HG03378 (cell line): ENCODE results near the gene ZNF750.

ENCODE experiments used
- ATAC-seq: cut with Tn5 transposase; IDR thresholded peaks from one replicate; pipeline ENCODE4 v1.9.1; 2021; ENCODE audit warnings: mild to moderate bottlenecking, moderate library complexity; ENCODE audit not compliant: unreplicated experiment

ZNF750 gene

DNA sequence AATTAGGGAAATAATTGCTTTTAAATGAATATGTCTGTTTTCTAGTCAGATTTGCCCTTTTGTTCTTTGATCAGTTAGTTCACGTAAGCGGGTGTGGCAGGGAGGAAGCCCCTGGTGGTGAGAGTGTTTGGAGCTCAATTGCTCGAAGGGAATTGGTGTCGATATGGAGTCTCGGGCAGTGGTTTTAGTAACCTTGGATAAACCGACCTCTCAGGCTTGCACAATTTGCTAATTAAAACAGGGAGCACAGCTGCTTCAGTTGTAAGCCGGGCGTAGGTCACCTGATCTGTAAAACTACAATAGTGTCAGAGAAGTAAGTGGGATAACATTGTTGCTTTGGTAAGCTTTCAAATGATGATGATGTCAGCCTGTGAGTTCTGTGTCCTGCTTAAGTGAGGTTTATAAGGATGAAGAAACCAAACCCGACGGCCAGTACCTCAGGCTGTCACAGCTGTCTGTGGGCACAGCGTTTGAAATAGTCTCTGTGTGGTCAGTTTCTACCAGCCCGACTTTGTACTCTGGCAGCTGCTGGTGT lies 2.9 kb downstream of the ZNF750 start:
- ATAC-seq: no peak

DNA sequence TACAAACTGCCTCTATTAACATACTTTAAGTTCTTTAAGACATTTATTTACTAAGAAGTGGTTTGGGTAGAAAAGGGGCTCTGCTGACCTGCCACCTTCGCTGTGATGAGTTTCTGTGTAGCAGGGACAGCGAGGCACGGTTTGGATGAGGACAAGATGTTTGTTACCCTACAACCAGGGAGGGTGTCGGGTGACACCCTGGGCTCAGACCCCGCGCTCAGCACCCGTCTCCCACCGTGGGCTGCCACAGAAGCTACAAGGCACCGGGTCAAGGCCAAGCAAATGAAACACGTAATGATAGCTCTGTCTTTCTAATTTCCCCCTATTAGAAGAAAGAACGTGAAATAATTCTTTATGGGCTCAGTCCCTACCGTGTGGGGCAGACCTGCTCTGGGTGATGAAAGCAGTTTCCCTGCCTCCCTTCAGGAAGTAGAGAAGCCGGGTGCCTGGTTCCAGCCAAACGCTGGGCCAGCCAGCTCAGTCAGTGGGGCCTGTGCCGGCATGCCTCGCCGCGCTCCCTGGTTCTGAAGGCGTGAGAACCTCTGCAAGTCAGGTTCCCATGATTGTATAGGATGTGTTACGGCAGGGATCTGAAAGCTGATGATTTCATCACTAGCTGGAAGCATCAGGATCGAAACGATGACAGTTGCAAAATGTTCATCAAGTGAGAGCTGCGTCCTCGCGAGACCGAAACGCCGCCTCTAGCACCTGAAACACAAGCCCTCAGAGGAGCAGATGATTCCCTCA lies 3.9 kb downstream of the ZNF750 start:
- ATAC-seq: no peak

DNA sequence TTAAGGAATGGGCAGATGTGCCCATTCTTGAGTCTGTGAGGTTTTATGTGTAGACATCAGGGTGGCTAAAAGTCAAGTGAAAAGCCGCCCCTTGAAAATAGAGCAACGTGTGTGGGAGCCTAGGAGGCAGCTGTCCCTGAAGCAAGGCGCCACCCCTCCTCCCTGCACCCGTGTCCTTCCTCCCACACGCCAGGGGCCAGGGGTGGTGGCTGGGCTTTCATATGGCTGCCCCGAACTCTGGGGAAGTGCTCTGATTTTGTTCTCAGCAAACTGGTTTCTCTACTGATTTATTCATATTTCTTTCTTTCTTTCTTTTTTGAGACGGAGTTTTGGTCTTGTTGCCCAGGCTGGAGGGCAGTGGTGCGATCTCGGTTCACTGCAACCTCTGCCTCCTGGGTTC lies 4.7 kb downstream of the ZNF750 start:
- ATAC-seq: no peak

DNA sequence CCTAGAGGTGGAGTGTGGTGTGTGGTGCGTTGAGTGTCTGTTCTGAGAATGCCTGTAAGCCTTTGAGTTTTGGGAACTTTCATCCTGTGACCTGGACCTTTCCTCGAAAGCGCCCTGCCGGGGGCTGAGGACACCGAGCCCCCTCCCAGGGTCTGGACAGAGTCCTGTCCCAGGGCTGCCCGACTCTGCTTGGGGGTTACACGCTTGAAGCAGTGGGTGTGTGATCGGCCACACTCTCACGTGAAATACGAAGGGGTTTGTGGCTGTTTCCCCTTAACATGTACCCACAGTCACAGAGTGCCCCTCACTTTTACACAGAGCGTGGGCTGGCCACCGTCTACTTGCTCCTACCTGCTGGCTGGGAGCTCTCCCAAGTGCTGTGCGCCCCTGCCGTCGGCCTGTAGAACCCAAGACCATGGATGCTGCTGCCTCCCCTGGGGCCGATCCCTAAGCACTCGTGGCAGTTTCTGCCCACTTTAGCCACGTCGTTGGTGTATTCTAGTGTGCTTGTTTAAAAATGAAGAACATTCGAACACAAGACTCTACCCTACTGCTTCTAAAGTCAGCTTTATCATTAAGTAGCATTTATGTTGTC lies 6.8 kb downstream of the ZNF750 start:
- no peak for ATAC-seq

DNA sequence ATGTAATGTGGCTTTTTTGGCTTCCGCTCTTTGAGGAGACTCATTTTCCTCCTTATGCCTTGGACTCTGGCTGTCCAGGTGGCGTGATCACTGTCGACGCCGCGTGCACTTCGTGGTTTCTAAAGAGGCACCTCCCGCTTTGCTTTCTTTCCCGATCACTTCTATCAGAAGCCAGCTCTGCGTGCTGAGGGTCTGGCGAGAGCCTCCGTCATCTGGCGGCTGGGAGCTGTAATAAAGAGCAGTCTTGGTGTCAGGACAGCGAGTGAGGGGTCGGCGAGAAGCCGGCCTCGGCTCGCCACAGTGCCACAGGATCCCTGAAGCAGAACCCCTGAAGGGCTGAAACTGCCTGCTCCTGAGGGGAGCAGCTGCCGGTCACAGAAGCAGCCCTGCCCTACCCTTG lies 7.4 kb downstream of the ZNF750 start:
- ATAC-seq: no peak

DNA sequence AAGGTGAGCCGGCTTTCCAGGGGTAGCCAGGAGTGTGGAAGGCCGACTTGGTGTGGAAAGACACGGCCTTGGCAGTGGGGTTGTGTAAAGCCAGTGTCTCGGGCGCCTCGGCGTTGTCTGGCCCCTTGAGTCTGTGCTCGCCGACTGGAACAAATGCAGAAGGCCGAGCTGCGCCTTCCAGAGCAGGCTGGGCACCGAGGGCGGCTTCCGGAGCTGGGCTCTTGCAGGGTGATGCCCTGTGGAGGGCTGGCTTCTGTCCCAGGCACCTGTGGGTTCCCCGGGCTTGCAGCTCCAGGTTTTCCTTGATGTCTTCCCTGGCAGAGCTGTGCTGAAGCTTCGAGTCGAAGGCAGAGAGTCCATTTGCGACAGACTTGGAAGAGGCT lies 8.0 kb downstream of the ZNF750 start:
- ATAC-seq: no peak

DNA sequence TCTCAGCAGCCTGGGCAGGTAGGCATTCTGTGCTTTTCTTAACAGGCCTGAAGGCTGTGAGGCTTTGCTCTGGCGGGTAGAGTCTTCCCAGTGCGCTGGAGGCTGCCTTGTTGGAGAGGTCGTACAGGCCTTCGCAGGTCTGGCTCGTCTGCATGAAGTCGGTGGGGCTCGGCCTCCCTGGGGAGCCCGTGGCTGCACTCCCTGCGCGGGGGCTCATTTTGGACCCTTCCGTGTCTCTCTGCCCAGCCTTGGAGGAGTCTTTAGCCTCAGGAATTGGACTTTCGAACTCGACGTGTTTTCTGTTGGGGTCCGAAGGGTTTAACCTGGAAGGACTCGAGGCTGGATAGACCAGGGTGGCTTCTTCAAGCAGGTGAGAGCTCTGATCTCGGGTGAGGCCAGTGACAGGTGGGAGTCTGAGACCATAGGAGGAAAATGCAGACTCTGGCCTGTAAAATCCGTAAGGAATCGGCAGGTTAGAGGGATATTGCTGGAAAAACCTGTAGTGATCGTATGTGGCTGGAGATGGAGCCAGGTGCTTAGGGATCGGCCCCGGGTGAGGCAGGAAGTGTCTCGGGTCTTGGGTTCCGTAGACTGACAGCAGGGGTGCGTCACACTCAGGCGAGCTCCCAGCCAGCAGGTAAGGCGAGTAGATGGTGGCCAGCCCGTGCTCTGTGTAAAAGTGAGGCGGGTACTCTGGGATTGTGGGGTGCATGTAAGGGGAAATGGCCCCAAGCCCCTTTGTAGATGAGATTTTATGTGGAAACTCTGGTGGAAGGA lies 8.6 kb downstream of the ZNF750 start:
- ATAC-seq: no peak

DNA sequence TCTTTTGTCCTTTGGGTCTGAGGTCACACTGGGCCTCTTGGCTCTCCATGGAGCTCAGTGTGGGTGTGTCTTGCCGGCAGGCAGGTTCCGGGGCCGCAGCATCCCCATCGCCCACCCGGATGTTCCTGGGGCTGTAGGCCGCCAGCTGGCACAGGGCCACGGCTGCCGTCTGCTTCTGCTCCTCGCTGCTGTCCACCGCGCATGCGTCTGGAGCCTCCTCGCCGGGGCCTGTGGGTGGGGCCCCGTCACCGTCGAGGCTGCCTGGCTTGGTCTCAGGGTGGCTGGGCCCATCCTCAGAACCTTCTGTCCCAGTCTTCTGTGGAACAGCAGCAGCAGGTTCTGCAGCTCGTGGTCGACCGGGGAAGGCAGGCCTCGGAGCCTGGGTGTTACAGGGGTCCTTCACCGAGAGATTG lies 9.6 kb downstream of the ZNF750 start:
- ATAC-seq: no peak

DNA sequence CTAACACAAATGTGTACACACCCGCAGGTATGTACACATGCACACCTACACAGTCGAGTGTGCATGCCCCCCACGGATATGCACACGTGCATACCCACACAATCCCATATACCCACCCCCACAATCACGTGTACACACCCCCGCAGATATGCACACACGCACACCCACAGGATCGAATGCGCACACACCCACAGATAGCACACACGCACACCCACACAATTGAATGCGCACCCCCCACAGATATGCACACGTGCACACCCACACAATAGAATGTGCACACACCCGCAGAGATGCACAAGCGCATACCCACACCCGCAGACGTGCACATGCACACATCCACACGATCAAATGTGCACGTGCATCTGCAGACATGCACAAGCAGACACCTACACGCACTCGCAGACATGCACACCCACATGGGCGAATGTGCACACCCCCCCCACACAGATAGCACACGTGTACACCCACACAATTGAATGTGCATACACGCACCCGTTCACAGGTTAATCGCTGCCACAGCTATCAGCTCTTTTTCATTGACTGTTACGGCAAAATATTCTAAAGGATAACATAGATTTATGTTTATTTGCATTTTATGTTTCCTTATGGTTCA lies 10.8 kb downstream of the ZNF750 start:
- no peak for ATAC-seq

DNA sequence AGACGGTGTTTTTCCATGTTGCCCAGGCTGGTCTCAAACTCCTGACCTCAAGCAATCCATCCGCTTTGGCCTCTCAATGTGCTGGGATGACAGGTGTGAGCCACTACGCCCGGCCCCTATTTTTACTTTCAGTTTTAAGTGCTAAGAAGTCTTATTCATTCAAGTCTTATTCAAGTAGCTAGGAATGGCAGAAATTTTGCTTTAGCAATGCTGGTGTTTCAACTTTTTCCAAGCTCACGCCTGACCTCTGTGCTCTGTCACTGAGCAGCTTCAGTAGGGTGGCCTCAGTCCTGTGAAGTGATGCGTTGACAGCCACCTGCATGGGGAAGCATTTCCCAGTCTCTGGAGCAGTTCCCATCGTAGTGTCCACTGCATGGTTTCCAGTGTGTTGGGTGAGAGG lies 12.9 kb downstream of the ZNF750 start:
- ATAC-seq: no peak

DNA sequence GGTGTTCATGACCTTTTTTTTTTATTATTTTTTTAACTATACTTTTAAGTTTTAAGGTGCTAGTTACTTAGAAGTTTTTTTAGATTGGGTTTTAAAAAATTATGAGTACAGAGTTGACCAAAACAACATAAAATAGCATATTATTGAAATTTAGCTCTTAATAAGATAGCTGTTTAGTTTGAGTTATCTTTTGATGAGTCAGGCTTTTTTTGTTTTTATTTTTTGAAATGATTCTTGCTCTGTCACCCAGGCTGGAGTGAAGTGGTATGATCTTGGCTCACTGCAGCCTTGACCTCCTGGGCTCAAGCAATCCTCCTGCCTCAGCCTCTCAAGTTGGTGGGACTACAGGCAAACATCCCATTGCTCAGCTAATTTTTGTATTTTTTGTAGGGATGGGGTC lies 13.6 kb downstream of the ZNF750 start:
- no peak for ATAC-seq

DNA sequence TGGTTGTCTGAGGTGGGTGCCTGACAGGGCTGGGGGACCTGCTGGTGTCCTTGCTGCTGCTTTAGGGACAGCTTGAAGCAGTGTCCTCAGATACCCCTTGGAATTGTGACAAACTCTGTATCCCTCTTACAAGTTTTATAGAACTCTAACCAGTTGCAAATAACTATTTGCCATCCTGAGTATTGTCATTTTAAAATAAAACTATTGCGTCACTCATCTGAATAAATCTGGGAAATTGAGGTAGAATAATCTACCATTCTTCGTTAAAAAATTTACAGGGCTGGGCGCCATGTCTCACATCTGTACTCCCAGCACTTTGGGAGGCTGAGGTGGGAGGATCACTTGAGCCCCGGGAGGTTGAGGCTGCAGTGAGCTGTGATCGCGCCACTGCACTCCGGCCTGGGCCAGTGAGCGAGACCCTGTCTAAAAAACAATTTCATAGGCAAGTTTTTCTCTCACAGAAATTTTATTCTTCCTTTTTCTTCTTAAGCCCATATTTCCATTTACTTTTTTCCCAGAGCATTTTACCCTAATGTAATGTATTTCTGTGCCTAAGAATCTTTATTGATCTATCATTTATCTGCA lies 14.2 kb downstream of the ZNF750 start:
- no peak for ATAC-seq

DNA sequence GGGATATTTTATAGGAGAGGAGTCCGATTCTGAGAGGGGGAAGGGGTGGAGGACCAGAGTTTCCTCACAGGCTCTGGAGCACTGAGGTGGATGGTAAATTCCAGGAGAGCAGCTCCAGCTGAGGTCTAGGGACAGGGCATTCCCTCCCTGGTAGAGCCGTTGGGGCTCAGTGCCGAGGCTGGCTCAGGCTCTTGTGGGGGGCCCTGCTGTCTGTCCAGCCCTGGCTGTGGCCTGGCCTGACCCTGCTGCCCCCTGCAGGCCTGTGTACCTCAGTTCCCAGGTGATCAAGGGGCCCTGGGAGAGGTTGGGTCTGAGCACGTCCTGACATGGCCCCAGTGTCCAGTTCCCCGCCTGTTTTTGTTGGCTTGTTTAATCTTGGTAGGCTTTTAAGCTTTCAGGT lies 16.8 kb downstream of the ZNF750 start:
- no peak for ATAC-seq

DNA sequence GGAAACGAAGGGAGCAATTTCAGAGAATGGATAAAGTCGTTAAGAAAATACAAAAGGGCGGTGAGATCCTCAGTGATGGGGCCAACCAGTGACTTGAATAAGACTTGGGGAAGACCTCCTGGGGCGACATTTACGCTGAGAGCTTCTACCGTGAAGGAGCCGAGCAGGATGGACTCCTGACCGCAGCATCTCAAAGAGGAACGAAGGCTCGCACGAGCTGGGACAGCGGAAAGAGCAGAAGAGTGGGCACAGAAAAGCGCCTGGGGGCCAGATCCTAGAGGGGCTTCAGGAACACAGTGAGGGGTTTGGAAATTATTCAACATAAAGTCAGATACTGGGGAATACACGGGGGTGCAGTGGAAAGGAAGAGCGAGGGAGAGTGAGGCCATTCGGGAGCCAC lies 17.5 kb downstream of the ZNF750 start:
- ATAC-seq: no peak

DNA sequence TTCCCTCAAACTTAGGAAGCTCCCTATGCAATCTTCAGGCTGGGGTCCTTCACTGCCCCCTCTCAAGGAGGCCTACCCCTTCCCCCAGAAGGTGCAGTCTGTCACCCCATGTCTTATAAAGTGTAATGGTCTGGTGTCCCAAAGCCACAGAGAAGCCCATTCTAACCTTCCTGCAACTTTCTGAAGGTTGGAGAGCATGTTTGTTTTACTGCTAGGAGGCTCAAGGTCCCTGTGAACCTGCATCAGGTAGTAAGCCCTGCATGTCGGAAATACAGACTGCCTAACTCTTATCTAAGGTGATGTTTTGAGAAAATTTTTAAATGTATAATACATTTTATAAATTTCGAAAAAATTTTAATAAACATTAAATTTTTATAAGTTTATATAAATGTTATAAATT lies 18.3 kb downstream of the ZNF750 start:
- no peak for ATAC-seq

DNA sequence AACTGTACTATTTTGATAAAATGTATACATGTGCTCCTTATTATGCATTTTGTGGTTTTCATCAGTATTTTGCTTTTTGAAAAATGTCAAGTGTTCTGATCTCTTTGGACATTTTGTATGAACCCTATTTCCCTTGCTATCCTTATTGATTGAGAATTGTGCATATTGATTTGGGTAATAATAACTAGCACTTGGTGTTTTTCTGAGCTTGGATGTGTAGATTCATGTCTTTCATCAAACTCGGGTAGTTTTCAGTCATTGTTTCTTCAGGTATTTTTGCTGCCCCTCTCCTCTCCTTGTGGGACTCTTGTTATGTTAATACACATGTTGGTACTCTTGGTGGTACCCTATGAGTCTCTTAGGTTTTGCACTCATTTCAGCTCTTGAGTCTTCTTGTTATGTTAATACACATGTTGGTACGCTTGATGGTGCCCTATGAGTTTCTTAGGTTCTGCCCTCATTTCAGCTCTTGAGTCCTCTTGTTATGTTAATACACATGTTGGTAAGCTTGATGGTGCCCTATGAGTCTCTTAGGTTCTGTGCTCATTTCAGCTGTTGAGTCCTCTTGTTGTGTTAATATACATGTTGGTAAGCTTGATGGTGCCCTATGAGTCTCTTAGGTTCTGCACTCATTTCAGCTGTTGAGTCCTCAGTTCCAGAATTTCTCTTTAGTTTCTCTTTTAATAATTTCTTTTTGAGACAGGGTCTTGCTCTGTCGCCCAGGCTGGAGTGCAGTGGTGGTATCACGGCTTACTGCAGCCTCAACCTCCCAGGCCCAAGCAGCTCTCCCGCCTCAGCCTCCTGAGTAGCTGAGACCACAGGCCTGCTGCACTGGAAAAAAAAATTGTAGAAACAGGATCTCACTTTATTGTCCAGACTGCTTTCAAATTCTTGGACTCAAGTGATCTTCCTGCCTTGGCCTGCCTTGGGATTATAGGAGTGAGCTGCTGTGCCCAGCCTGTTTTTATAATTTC lies 19.3 kb downstream of the ZNF750 start:
- ATAC-seq: no peak

DNA sequence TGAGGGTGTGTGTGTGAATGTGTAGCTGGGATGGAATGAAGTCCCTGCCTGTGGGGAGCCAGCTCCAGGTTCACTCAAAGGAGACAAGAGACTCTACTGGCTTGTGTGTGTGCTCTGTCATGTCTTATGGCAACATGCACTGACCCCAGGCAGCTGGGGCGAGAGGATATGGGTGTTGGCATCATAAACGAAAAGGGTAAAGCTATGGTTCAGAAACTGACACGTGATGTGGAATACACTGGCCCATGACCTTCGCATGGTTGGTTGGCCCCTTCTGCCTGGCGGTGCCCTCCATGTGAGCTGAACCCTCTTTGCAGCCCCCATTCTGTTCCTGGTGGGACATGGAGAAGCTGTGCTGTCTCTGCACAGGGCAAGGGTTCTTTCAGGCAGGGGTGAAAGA lies 21.9 kb downstream of the ZNF750 start:
- no peak for ATAC-seq

DNA sequence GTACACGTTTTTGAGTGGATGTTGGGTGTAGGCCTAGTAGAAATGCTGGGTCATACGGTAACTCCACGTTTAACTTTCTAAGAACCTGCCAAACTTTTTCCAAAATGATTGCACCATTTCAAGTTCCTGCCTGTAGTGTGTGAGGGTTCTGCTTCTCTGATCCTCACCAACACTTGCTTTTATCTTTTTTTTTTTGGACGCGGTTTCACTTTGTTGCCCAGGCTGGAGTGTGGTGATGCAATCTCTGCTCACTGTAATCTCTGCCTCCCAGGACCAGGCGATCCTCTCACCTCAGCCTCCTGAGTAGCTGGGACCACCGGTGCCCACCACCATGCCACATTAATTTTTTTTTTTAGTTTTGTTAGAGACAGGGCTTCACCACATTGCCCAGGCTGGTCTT lies 23.5 kb downstream of the ZNF750 start:
- ATAC-seq: no peak

DNA sequence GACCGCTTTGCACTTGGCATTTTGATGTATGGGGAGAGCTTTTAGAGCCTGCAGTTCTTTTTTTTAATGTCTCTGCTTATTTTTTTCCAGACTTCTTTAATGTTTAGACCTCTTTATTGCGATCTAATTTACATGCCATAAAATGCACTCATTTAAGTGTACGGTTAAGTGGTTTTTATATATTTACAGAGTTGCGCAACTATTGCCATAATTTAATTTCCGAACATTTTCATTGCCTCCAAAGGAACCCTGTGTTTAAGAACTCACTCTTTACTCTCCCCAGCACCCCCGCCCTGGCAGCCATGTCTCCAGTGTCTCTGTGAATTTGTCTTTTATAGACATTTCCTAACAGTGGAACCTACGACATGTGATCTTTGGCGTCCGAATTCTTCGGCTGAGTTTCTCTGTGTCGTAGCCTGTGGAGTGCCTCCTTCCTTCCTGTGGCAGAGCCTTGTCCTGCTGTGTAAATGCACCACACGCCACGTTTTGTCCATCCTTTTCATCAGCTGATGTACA lies 24.0 kb downstream of the ZNF750 start:
- ATAC-seq: no peak

DNA sequence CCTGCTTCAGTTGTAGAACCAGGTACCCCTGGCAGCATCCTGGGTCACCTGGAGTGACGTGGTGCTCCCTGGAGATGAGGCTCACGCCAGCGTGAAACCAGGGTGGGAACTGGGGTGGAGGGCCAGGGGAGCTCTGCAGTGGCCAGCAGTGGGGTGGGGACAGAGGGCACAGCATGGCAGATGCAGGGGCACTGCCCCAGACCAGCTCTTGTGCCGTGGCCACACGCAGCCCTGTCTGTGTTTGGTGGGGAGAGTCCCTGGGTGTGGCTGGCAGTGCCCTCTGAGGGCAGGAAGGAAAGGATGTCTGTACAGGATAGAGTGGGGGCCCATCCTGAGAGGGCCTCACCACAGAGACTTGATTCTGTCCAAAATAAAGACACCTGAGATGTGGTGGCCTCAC lies 24.5 kb downstream of the ZNF750 start:
- no peak for ATAC-seq
